Upper lobe of left lung (tissue), 4 donors: ENCODE results near the gene ATP11A.

Experiments
- CTCF ChIP-seq, 6 experiments: fragments of 450-650 bp in 4 of 6; fragments of 200-600 bp in 2 of 6; sonication (generic) in 2 of 6; IDR thresholded peaks; one replicate each; pipeline ENCODE4 v1.5.1; 2016 to 2019; ENCODE audit warnings: antibody characterized with exemption in 6 of 6
- POLR2A ChIP-seq, 4 donors: fragments of 450-650 bp; IDR thresholded peaks; one replicate each; pipeline ENCODE4 v1.5.1; 2016 to 2017; ENCODE audit warnings: antibody characterized with exemption in 4 of 4, mild to moderate bottlenecking in 2 of 4

GRCh38 chr13:112880221-112880641 lies 190.4 kb downstream of the ATP11A start:
- TF ChIP-seq POLR2A (IDR thresholded peaks at IDR 0.05) (no peak), CTCF (IDR thresholded peaks at IDR 0.05) (no peak)
